AG09309 (cell line): ENCODE results near the gene EPDR1.

Source experiments
- DNase-seq: peaks from one replicate; pipeline ENCODE4 v3.0.0-alpha.2; 2010; ENCODE audit warnings: low read depth
- H3K4me3 ChIP-seq: 2 replicates; pipeline ENCODE4 v1.5.1; 2011; ENCODE audit warnings: mild to moderate bottlenecking, low read depth, low read length, moderate library complexity; ENCODE audit not compliant: control insufficient read depth
- CTCF ChIP-seq: IDR thresholded peaks from 2 replicates; pipeline ENCODE4 v1.5.1; 2011; ENCODE audit warnings: mild to moderate bottlenecking, low read depth, low read length, inconsistent platforms; ENCODE audit not compliant: insufficient read depth, control insufficient read depth; ENCODE audit errors: missing control alignments

EPDR1 gene

GRCh38 chr7:37956791-37957190, 36.4 kb downstream of the EPDR1 start:
- DNase-seq, result no peak
- H3K4me3 ChIP-seq, result no peak overlapping the region
- TF ChIP-seq CTCF, result no peak

- H3K4me3 ChIP-seq, result no peak overlapping the region
- DNase-seq, result no peak
- TF ChIP-seq CTCF, result no peak
Observed at GRCh38 chr7:37957221-37957970, 37.0 kb downstream of the EPDR1 start.

GRCh38 chr7:37960483-37960882, 40.0 kb downstream of the EPDR1 start:
- no peak overlapping the region for H3K4me3 ChIP-seq
- no peak for DNase-seq
- TF ChIP-seq CTCF, result no peak

- TF ChIP-seq CTCF, result no peak
Observed at GRCh38 chr7:37961251-37961650, 40.8 kb downstream of the EPDR1 start.

GRCh38 chr7:37964196-37964595, 43.8 kb downstream of the EPDR1 start:
- no peak for DNase-seq
- H3K4me3 ChIP-seq, result no peak overlapping the region
- no peak for TF ChIP-seq CTCF

More at GRCh38 chr7:37961251-37961650, 40.8 kb downstream of the EPDR1 start:
- no peak for DNase-seq
- H3K4me3 ChIP-seq, result no peak overlapping the region

GRCh38 chr7:37970211-37970610, 49.8 kb downstream of the EPDR1 start:
- no peak for DNase-seq
- H3K4me3 ChIP-seq, result no peak overlapping the region
- no peak for TF ChIP-seq CTCF
